GM21786 (cell line): Measurements from ENCODE around the gene SEC61B.
A peak's percentile ranks its signal among the peaks of the same experiment; 100 is the strongest.
"Not testable (repeated sequence)": the region's sequence is repeated elsewhere in the genome, so short reads cannot be mapped to it uniquely, and the experiment has no call there.

Experiments used
- ATAC-seq: cut with Tn5 transposase; IDR thresholded peaks from one replicate; pipeline ENCODE4 v1.9.1; 2021; ENCODE audit not compliant: unreplicated experiment

SEC61B gene

GRCh38 chr9:99190597-99191283, 31.3 kb upstream of the SEC61B start:
- ATAC-seq = no peak

GRCh38 chr9:99192786-99193465, 29.2 kb upstream of the SEC61B start:
- no peak for ATAC-seq

GRCh38 chr9:99193466-99193821, 28.6 kb upstream of the SEC61B start:
- ATAC-seq = no peak

DNA sequence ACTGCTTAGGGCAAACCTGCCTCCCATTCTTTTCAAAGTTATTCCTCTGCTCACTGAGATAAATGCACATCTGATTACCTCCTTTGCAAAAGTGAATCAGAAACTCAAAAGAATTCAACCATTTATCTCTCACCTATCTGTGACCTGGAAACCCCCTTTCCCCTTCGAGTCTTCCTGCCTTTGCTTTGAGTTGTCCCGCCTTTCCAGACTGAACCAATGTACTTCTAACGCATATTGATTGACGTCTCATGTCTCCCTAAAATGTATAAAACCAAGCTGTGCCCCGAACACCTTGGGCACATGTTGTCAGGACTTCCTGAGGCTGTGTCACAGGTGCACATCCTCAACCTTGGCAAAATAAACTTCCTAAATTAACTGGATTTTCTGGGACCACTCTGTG, 25.6 kb upstream of the SEC61B start:
- ATAC-seq = not testable (repeated sequence)

GRCh38 chr9:99197124-99197630, 24.9 kb upstream of the SEC61B start:
- no peak for ATAC-seq

DNA sequence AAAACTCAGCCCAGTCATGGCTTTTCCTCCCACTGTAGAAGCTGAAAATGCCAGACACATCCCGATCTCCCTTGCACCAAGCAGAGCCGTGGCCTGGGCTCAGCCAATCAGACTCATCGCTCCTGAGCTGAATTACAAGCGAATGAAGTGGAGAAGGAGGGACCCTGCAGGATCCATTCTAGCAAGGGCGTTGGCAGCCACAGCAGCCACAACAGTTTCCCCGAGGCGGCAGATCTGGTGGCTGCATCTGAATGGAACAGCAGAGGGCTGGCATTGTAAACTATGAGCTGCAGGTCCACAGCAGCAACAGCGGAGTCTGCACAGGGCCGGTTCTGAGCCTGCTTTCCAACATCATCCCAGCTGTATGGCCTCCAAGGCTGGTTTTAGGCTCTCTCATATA, 24.1 kb upstream of the SEC61B start:
- no peak for ATAC-seq

- ATAC-seq = peak; percentile 53
These were observed 22.0 kb upstream of the SEC61B start for GRCh38 chr9:99199938-99200539.

DNA sequence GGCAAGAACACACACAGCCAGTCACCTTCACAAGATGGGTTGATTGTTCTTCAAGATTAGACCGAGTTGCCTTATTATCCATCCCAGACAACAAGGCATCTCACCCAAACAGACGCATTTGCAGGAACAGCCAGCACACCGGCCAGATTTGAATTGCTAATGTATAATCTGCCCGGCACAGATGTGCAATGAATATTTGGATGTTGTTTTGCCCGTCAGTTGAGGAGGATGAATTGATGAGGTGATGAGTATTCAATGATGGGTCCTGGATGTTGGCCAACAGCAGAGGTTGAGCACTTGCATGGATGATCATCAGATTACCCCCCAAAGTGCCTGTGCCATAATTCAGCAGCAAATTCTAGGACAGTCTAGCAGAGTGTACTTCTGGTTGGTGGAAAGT, 20.5 kb upstream of the SEC61B start:
- ATAC-seq = no peak

- no peak for ATAC-seq
These were observed 11.5 kb upstream of the SEC61B start for GRCh38 chr9:99210572-99210971.

- ATAC-seq = no peak
These were observed 10.3 kb upstream of the SEC61B start for GRCh38 chr9:99211746-99212145.

DNA sequence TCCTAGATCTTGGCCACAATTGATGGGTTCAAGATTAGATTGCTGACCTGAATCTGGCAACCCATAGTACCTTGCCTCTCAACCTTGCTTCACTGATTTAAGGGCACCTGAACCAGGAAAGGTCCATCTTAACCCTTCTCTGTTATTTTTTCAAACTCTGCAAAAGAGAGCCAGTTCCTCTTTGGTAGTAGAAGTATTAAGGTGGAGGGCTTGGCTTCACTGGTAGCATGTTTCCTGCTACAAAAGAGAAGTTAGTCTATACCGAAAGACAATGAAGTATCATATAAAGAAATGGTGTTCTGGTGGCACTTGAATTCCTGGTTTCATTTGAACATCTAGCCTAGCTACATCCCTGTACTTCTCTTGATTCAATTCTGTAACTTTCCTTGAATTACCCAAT, 8.9 kb upstream of the SEC61B start:
- ATAC-seq = no peak

GRCh38 chr9:99216073-99216472, 6.0 kb upstream of the SEC61B start:
- no peak for ATAC-seq

- ATAC-seq = no peak
These were observed 2.1 kb upstream of the SEC61B start for GRCh38 chr9:99220011-99220410.

DNA sequence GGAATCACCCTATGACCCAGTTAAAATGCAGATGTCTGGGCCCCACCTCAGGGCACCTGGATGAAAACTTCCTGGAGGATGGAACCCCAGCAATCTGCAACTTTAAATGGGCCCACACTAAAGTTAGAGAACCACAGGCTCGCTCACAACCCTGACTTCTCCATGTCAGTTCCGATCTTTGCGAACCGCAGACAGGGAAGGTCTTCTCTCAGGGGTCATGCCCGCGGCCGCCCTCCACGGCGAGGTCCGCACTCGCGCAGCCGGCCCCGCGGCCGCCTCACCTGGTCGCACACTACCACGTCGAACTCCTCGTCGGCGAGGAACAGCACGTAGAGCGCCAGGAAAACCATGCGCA, 839 bp upstream of the SEC61B start:
- ATAC-seq = no peak

GRCh38 chr9:99222416-99223270, 561 bp downstream of the SEC61B start:
- peak; percentile 15 for ATAC-seq

- no peak for ATAC-seq
These were observed 2.4 kb downstream of the SEC61B start for GRCh38 chr9:99224445-99224844.

GRCh38 chr9:99226054-99226453, 4.0 kb downstream of the SEC61B start:
- no peak for ATAC-seq

GRCh38 chr9:99230206-99230605, 8.1 kb downstream of the SEC61B start:
- ATAC-seq = no peak

- ATAC-seq = no peak
These were observed 9.6 kb downstream of the SEC61B start for GRCh38 chr9:99231711-99232110.

DNA sequence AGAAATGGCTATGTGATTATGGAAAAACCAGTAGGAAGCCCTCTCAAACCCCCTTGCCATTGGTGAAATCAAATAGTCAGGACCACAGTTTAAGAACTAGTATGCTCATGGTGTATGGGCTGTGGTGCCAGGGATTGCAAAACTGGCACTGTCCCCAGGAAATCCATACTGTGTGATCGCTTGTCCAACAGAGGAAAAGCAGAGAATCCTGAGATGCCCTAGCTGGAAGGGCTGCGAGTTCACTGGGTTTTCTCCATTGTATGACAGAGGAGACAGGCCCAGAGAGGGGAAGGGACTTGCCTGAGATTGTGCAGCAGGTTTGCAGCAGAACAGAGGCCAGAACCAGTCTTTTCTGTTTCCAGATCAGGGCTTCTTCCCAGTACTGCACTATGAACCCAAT, 12.5 kb downstream of the SEC61B start:
- no peak for ATAC-seq

GRCh38 chr9:99235069-99235468, 13.0 kb downstream of the SEC61B start:
- no peak for ATAC-seq
